Fibroblast of mammary gland (primary cell): ENCODE data around the gene MYO7B.

Experiments used
- DNase-seq: peaks from one replicate; pipeline ENCODE4 v3.0.0-alpha.2; 2010; ENCODE audit warnings: low read depth
- H3K4me3 ChIP-seq: 2 replicates; pipeline ENCODE4 v1.5.1; 2011; ENCODE audit warnings: low read depth, mild to moderate bottlenecking, low read length, moderate library complexity; ENCODE audit not compliant: control insufficient read depth
- TF ChIP-seq, protein P1 (sequence below): conservative IDR thresholded peaks from 2 replicates; pipeline ENCODE4 v1.5.1; 2011; ENCODE audit warnings: low read depth, low read length, inconsistent platforms; ENCODE audit not compliant: control insufficient read depth, insufficient read depth

MYO7B gene

DNA sequence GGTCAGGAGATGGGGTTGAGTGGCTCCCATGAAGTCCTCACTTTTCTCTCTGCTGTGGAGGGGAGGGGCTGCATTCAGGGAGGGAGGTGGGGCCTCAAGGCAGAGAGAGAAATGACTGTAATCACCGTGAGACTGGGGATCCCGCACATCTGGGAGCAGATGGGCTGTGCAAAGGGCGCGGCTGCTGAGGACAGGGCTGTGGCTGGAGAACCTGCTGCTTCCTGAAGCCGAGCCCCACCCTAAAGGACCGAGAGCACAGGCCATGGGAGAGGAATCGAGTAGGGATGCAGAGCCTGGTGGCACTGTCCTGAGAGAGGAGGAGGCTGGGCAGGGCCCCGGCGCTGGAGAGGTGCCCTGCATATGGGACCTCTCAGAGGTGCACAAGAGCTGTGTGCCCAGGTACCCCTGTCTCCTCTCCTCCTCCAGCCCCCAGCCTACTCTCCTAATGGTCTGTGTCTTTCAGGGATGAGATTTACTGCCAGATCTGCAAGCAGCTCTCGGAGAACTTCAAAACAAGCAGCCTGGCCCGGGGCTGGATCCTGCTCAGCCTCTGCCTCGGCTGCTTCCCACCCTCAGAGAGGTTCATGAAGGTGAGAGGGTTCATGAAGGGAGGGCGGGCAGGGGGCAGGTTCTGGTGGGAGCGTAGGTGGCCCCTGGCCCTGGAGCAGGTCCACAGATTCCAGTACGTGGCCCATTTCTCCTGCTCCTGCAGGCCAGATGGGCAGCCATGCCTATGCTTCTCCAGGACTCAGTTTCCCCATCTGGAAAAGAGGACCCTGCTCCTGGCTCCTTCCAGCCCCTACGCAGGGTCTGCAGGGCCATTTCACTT, 84.6 kb downstream of the MYO7B start:
- TF ChIP-seq, protein P1, sequence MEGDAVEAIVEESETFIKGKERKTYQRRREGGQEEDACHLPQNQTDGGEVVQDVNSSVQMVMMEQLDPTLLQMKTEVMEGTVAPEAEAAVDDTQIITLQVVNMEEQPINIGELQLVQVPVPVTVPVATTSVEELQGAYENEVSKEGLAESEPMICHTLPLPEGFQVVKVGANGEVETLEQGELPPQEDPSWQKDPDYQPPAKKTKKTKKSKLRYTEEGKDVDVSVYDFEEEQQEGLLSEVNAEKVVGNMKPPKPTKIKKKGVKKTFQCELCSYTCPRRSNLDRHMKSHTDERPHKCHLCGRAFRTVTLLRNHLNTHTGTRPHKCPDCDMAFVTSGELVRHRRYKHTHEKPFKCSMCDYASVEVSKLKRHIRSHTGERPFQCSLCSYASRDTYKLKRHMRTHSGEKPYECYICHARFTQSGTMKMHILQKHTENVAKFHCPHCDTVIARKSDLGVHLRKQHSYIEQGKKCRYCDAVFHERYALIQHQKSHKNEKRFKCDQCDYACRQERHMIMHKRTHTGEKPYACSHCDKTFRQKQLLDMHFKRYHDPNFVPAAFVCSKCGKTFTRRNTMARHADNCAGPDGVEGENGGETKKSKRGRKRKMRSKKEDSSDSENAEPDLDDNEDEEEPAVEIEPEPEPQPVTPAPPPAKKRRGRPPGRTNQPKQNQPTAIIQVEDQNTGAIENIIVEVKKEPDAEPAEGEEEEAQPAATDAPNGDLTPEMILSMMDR, result no peak
- DNase-seq, result no peak
- no peak overlapping the region for H3K4me3 ChIP-seq

DNA sequence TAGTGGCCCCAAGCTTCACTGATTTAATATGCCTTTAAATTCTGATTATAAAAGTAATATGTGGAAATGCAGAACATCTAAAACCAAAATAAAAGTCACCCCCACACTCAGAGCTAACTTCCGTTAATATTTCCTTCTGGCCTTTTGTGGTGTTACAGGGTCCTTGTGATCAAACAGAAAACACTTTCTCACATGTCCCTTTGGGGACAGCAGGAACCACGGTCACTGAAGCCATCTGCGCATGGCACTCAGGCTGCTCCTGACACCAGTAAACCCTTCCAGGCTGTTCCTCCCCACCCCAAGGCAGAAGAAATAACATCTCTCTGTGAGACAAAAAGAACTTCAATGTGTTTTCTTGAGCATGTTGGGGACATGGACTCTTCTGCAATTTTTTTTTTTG, 85.4 kb downstream of the MYO7B start:
- TF ChIP-seq, protein P1, result no peak
- no peak overlapping the region for H3K4me3 ChIP-seq
- DNase-seq, result no peak

DNA sequence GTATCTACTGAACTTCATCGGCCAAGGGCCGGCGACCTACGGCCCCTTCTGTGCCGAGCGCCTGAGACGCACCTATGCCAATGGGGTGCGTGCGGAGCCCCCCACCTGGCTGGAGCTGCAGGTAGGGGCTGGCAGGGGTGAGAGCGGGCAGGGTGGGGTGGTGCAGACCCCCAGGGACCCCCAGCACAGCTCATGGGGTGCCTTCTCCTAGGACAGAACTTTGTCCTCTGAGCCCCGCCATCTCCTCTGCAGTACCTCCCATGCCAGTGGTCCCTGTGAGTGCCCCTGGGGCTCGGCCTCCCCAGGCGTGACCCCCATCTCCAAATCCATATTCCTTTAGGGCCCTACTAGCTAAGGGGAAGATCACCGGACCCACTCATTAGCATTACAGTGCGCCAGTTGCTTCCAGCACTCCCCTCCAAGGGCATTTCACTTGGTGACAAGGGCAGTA, 86.5 kb downstream of the MYO7B start:
- TF ChIP-seq, protein P1, result no peak
- H3K4me3 ChIP-seq, result no peak overlapping the region
- no peak for DNase-seq

DNA sequence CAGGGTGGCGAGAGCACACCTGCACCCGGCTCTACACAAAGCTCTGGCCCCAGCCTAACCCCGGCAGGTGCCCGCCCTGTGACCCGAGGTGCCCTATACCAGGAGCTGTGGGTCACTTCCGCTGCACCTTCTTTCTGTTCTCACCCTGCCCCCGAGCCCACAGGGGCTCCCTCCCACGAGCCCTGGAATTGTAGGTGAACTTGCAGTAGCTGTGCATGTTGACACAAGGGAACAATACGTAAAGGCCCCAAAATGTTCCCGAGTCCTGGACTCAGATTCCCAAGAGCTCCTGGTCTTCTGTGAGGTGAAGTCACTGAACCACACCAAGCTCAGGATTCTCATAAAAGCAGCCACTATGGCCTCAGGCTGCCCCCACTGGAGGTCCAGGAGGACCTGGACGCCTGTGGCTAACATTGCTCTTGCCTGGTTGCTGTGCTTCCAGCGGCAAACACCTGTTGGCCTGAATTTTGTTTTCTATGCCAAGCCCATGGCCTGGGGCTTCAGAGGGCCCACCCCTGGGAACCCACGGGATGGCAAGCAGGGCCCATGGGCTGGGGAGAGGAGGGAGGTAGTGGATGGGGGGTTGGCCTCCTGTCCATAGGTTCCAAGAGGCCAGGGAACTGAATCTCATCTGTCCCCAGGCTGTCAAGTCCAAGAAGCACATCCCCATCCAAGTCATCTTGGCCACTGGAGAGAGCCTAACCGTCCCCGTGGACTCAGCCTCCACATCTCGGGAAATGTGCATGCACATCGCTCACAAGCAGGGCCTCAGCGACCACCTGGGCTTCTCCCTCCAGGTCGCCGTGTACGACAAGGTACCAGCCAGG, 87.3 kb downstream of the MYO7B start:
- no peak overlapping the region for H3K4me3 ChIP-seq
- TF ChIP-seq, protein P1, result no peak
- DNase-seq, result no peak

DNA sequence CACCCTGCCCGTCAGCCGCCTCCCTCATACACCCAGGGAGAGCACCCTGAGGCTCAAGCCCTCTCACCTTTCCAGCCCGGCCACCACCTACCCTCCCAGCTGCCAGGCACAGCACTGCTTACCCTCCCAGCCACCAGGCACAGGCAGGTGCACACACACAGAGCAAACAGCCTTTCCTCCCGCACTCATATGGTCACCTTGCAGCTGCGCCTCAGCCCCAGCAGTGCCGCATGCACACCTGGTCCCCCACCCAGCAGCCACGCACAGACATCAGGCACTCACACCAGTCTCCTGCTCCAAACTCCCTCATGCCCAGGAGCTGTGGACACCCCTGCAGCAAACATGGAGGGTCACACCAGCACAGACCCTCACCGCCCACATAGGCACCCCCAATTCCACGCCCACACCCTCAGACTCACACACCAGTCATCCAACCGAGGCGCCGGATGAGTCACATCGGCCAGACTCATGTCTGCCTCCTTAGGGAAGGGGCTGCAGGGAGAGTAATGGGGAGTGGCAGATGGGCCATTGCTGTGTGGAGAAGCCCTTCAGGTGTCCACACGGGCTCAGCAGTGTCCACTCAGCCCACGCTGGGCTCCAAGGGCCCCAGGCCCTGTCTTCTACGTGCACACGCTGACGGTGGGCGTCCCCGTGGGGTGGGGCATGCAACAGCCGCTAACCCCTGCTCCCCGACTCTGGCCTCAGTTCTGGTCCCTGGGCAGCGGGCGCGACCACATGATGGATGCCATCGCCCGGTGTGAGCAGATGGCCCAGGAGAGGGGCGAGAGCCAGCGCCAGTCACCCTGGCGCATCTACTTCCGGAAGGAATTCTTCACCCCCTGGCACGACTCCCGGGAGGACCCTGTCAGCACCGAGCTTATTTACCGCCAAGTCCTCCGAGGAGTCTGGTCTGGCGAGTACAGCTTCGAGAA, 88.2 kb downstream of the MYO7B start:
- TF ChIP-seq, protein P1, result no peak
- no peak overlapping the region for H3K4me3 ChIP-seq
- DNase-seq, result peak; percentile 60

DNA sequence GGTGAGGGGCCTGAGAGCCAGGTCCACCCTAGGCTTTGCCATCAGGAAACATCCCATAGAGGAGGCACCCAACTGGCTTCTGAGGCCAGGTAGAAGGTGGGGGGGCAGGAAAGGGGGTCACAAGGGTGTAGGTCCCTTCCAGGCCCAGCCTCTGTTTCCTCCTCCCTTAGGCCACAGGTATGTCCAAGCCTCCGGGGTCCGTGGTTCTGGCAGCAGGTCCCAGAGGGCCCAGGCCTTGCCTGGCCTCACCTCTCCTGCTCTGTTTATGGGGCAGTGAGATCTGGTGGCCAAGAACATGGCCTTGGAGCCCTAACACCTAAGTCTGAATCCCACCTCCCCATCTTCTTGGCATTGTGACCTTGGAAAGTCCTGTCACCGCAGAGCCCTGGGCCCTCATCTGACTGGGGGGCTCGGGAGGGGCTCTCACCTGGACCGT, 88.9 kb downstream of the MYO7B start:
- DNase-seq, result no peak
- H3K4me3 ChIP-seq, result no peak overlapping the region
- TF ChIP-seq, protein P1, result no peak
